Upper lobe of left lung (tissue), 4 donors: ENCODE results near the gene A3GALT2.
A peak's percentile ranks its signal among the peaks of the same experiment; 100 is the strongest.

Source experiments
- CTCF ChIP-seq, 6 experiments: fragments of 450-650 bp in 4 of 6; fragments of 200-600 bp in 2 of 6; sonication (generic) in 2 of 6; IDR thresholded peaks; one replicate each; pipeline ENCODE4 v1.5.1; 2016 to 2019; ENCODE audit warnings: antibody characterized with exemption in 6 of 6
- POLR2A ChIP-seq, 4 donors: fragments of 450-650 bp; IDR thresholded peaks; one replicate each; pipeline ENCODE4 v1.5.1; 2016 to 2017; ENCODE audit warnings: antibody characterized with exemption in 4 of 4, mild to moderate bottlenecking in 2 of 4

- no peak for TF ChIP-seq CTCF (IDR thresholded peaks at IDR 0.05)
- TF ChIP-seq POLR2A (IDR thresholded peaks at IDR 0.05) = peak in 2 of 4 donors; percentile 17 to 67
These were observed 13.2 kb upstream of the A3GALT2 start for GRCh38 chr1:33334081-33334552.
